ENCODE data around the gene NR2C2.

GRCh38 chr3:15092686-15093085, 145.3 kb downstream of the NR2C2 start:
- TF ChIP-seq EGR1 (IDR thresholded peaks at IDR 0.05; ENCODE audit: borderline replicate concordance in 1 of 2, low read depth in 2 of 2, low read length in 2 of 2) (no peak), POLR2A (IDR thresholded peaks at IDR 0.05; ENCODE audit: low read depth, low read length) (no peak), EZH2 (IDR thresholded peaks at IDR 0.05; ENCODE audit: borderline replicate concordance, control insufficient read depth, low read depth, low read length) (no peak), EP300 (IDR thresholded peaks at IDR 0.05; ENCODE audit: borderline replicate concordance in 1 of 2, control insufficient read depth in 1 of 2, low read depth in 2 of 2, low read length in 2 of 2) (no peak), CTCF (IDR thresholded peaks at IDR 0.05 in 2 of 3, conservative IDR thresholded peaks at IDR 0.05 in 1 of 3; ENCODE audit: control insufficient read depth in 2 of 3, extremely low read depth in 1 of 3, insufficient read depth in 1 of 3, low read depth in 3 of 3, low read length in 3 of 3) (no peak), SREBF2 (IDR thresholded peaks at IDR 0.05; ENCODE audit: low read length) (no peak), HDGF (IDR thresholded peaks at IDR 0.05) (no peak), JUND (IDR thresholded peaks at IDR 0.05; ENCODE audit: low read depth, low read length) (no peak)
- TF ChIP-seq, protein P1, sequence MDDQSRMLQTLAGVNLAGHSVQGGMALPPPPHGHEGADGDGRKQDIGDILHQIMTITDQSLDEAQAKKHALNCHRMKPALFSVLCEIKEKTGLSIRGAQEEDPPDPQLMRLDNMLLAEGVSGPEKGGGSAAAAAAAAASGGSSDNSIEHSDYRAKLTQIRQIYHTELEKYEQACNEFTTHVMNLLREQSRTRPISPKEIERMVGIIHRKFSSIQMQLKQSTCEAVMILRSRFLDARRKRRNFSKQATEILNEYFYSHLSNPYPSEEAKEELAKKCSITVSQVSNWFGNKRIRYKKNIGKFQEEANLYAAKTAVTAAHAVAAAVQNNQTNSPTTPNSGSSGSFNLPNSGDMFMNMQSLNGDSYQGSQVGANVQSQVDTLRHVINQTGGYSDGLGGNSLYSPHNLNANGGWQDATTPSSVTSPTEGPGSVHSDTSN (IDR thresholded peaks at IDR 0.05; ENCODE audit: insufficient replicate concordance, low read depth, low read length), result no peak
- TF ChIP-seq, protein P2, sequence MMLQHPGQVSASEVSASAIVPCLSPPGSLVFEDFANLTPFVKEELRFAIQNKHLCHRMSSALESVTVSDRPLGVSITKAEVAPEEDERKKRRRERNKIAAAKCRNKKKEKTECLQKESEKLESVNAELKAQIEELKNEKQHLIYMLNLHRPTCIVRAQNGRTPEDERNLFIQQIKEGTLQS (IDR thresholded peaks at IDR 0.05; ENCODE audit: borderline replicate concordance, extremely low read depth, low read depth, low read length), result no peak
